PC-9 (cell line): ENCODE data around the gene SELENOV.

Source experiments
- CTCF ChIP-seq: fragments of 200-600 bp; sonication (generic); conservative IDR thresholded peaks from 2 replicates; pipeline ENCODE4 v1.6.1; 2017; ENCODE audit warnings: mixed run types, antibody characterized with exemption, mild to moderate bottlenecking, moderate library complexity
- EZH2 ChIP-seq: fragments of 200-600 bp; sonication (generic); IDR thresholded peaks from 2 replicates; pipeline ENCODE4 v1.8.0; 2017; ENCODE audit warnings: antibody characterized with exemption, low read depth

- TF ChIP-seq CTCF (no peak), EZH2 (no peak)
These were observed 4.0 kb downstream of the SELENOV start for GRCh38 chr19:39518975-39519374.
